Testis (tissue), 2 donors: Measurements from ENCODE around the gene RFX1.

Experiments
- POLR2A ChIP-seq: fragments of 450-650 bp; IDR thresholded peaks from one replicate; pipeline ENCODE4 v1.6.1; 2017; ENCODE audit warnings: antibody characterized with exemption, mild to moderate bottlenecking, moderate library complexity
- TF ChIP-seq, protein P1 (sequence below), 3 experiments: fragments of 450-650 bp in 2 of 3; fragments of 200-600 bp in 1 of 3; sonication (generic) in 1 of 3; IDR thresholded peaks; one replicate each; pipeline ENCODE4 v1.5.1; 2016 to 2019; ENCODE audit warnings: antibody characterized with exemption in 3 of 3, mild to moderate bottlenecking in 2 of 3, moderate library complexity in 1 of 3

DNA sequence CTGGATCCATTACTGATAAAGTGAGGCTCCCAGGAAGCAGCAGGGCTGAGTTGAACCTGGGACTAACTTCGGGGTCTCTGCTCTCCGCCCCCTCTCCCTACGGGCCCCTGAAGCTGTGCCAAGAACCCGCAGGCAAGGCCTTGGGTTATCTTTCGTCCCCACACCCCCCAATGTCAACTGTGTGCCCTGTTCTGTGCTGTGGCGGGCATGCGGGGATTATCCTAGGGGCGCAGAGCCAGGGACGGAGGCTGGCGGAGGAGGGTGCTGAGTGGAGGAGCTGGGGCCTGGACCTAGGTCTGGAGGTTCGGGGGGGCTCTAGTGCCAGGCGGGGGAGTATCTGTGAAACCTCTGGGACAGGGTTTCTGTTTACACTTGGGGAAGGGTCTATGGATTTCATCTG is 26.4 kb downstream of the RFX1 start:
- TF ChIP-seq, protein P1, sequence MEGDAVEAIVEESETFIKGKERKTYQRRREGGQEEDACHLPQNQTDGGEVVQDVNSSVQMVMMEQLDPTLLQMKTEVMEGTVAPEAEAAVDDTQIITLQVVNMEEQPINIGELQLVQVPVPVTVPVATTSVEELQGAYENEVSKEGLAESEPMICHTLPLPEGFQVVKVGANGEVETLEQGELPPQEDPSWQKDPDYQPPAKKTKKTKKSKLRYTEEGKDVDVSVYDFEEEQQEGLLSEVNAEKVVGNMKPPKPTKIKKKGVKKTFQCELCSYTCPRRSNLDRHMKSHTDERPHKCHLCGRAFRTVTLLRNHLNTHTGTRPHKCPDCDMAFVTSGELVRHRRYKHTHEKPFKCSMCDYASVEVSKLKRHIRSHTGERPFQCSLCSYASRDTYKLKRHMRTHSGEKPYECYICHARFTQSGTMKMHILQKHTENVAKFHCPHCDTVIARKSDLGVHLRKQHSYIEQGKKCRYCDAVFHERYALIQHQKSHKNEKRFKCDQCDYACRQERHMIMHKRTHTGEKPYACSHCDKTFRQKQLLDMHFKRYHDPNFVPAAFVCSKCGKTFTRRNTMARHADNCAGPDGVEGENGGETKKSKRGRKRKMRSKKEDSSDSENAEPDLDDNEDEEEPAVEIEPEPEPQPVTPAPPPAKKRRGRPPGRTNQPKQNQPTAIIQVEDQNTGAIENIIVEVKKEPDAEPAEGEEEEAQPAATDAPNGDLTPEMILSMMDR (IDR thresholded peaks at IDR 0.05) = no peak
- no peak for TF ChIP-seq POLR2A
